CD14-positive monocyte (primary cell): ENCODE measurements around the gene MANF. TPM values are rescaled to one million over a fixed set of nuclear protein-coding genes. Genes with fewer than 3 reads are reported as not detected.

Source experiments
- DNase-seq, 3 donors: peaks; one replicate each; pipeline ENCODE4 v3.0.0-alpha.2; 2011 to 2022
- H2AFZ ChIP-seq: 2 replicates; pipeline ENCODE4 v1.6.0; 2012; ENCODE audit warnings: mild to moderate bottlenecking, low read depth, low read length, inconsistent platforms; ENCODE audit not compliant: insufficient read depth, poor library complexity, severe bottlenecking
- H3K27ac ChIP-seq, 2 donors: 1 replicate in 1 of 2; 2 replicates in 1 of 2; pipeline ENCODE4 v1.5.1; 2012 to 2013; ENCODE audit warnings: low read length in 2 of 2, control low read depth in 1 of 2, inconsistent platforms in 1 of 2, low read depth in 1 of 2, mild to moderate bottlenecking in 1 of 2
- H3K27me3 ChIP-seq, 2 donors: one replicate each; pipeline versions ENCODE4 v1.6.0 to v1.6.1; 2011 to 2013; ENCODE audit warnings: low read length in 2 of 2; ENCODE audit not compliant: control insufficient read depth in 2 of 2, insufficient read depth in 2 of 2
- H3K36me3 ChIP-seq, 2 donors: replicated peaks in 1 of 2; 1 replicate in 1 of 2; 2 replicates in 1 of 2; pipeline versions ENCODE4 v1.5.1 to v1.6.1; 2012 to 2013; ENCODE audit warnings: low read length in 2 of 2, control low read depth in 1 of 2, inconsistent platforms in 1 of 2, mild to moderate bottlenecking in 1 of 2; ENCODE audit not compliant: insufficient read depth in 2 of 2, control insufficient read depth in 1 of 2
- H3K4me1 ChIP-seq, 2 donors: 1 replicate in 1 of 2; 2 replicates in 1 of 2; pipeline versions ENCODE4 v1.5.1 to v1.6.1; 2012 to 2013; ENCODE audit warnings: low read length in 2 of 2, control low read depth in 1 of 2, inconsistent platforms in 1 of 2, mild to moderate bottlenecking in 1 of 2, moderate library complexity in 1 of 2; ENCODE audit not compliant: insufficient read depth in 2 of 2, control insufficient read depth in 1 of 2
- H3K4me2 ChIP-seq: replicated peaks from 2 replicates; pipeline ENCODE3; 2012; ENCODE audit warnings: low read length, moderate library complexity, mild to moderate bottlenecking; ENCODE audit not compliant: poor library complexity, severe bottlenecking; ENCODE audit errors: extremely low read depth
- H3K4me3 ChIP-seq, 3 experiments: fragments of 200-600 bp in 1 of 3; sonication (generic) in 1 of 3; replicated peaks in 1 of 3; 1 replicate in 2 of 3; 2 replicates in 1 of 3; pipeline ENCODE4 v1.5.1; 2011 to 2013; ENCODE audit warnings: low read length in 3 of 3, mild to moderate bottlenecking in 3 of 3, control low read depth in 2 of 3, low read depth in 2 of 3, inconsistent platforms in 1 of 3, moderate library complexity in 1 of 3
- H3K79me2 ChIP-seq: 2 replicates; pipeline ENCODE4 v1.6.0; 2012; ENCODE audit warnings: mild to moderate bottlenecking, control low read depth, inconsistent platforms, low read length, moderate library complexity; ENCODE audit not compliant: insufficient read depth
- H3K9ac ChIP-seq: 2 replicates; pipeline ENCODE4 v1.6.0; 2017; ENCODE audit warnings: low read length, mild to moderate bottlenecking; ENCODE audit not compliant: insufficient read depth, poor library complexity, severe bottlenecking
- H3K9me3 ChIP-seq, 2 donors: replicated peaks in 1 of 2; 1 replicate in 1 of 2; 2 replicates in 1 of 2; pipeline versions ENCODE4 v1.5.1 to v1.6.1; 2012 to 2013; ENCODE audit warnings: low read length in 2 of 2, control low read depth in 1 of 2; ENCODE audit not compliant: control insufficient read depth in 1 of 2, insufficient read depth in 1 of 2
- H4K20me1 ChIP-seq: 2 replicates; pipeline ENCODE4 v1.6.0; 2012; ENCODE audit warnings: mild to moderate bottlenecking, low read length, control low read depth, moderate library complexity; ENCODE audit not compliant: insufficient read depth
- H3K27ac Mint-ChIP-seq, 7 donors: one replicate each; pipeline ENCODE4 v1.8.0; 2020; ENCODE audit warnings: mild to moderate bottlenecking in 7 of 7, mixed read lengths in 7 of 7, moderate library complexity in 6 of 7, inconsistent platforms in 2 of 7
- H3K27me3 Mint-ChIP-seq, 3 donors: one replicate each; pipeline ENCODE4 v1.8.0; 2021 to 2022; ENCODE audit warnings: low read depth in 3 of 3, mild to moderate bottlenecking in 3 of 3, mixed read lengths in 3 of 3, moderate library complexity in 3 of 3, inconsistent platforms in 1 of 3
- H3K36me3 Mint-ChIP-seq, 2 donors: one replicate each; pipeline ENCODE4 v1.8.0; 2020; ENCODE audit warnings: mixed read lengths in 2 of 2, inconsistent platforms in 1 of 2, mild to moderate bottlenecking in 1 of 2
- H3K4me1 Mint-ChIP-seq: one replicate; pipeline ENCODE4 v1.8.0; 2020; ENCODE audit warnings: mild to moderate bottlenecking, mixed read lengths
- H3K4me3 Mint-ChIP-seq, 2 donors: one replicate each; pipeline ENCODE4 v1.8.0; 2020; ENCODE audit warnings: mild to moderate bottlenecking in 2 of 2, mixed read lengths in 2 of 2, moderate library complexity in 1 of 2
- H3K9me3 Mint-ChIP-seq, 7 donors: one replicate each; pipeline ENCODE4 v1.8.0; 2020 to 2022; ENCODE audit warnings: mixed read lengths in 7 of 7, mild to moderate bottlenecking in 6 of 7, moderate library complexity in 6 of 7, inconsistent platforms in 2 of 7
- WGBS: methylation state at CpG from one replicate; pipeline ENCODE4 v1.1.5; 2013; ENCODE audit warnings: missing lambda C conversion rate; ENCODE audit not compliant: insufficient coverage; 5-methylcytosine and 5-hydroxymethylcytosine counted together
- intact Hi-C, 2 donors: fragments of 100-400 bp; cut with micrococcal nuclease; formaldehyde crosslinking; loops; one replicate each; pipeline versions ENCODE4 v1.15.0 to v1.15.1; 2023
- polyA plus RNA-seq, 3 donors: library from polyadenylated mRNA; depleted of rRNA in 1 of 3; unstranded in 2 of 3; stranded (reverse) in 1 of 3; fragments of 300-500 nt in 2 of 3; fragments of >200 nt in 1 of 3; fragmentation: Illumina TruSeq in 2 of 3; gene quantifications; 1 replicate in 2 of 3; 2 replicates in 1 of 3; pipeline ENCODE4 v1.2.3, GENCODE V29; 2012 to 2021
- TF ChIP-seq, protein P1 (sequence below): fragments of 200-600 bp; IDR thresholded peaks from one replicate; pipeline ENCODE4 v1.8.0; 2022; ENCODE audit warnings: antibody characterized with exemption, mild to moderate bottlenecking

The MANF gene
- polyA plus RNA-seq, 3 donors = 14.1 to 30.2 (median 23.6) TPM

DNA sequence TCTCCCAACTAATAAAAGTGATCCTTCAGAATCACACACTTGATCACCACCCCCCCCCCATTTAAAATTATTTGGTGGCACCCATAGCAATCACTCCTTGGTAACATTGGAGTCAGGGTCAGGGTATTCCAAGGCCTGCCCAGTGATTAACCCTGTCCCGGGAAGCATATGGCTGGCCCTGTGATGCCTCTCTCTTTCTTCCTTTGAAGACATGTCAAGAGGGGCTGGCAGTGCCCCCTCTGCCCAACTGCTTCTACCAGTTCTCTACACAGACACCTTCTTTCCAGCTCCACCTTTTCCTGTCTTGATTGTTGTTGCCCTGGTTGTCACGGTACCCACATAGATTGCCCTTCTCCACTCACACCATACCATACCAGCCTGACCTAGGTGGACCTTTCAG is 30.9 kb upstream of the MANF start:
- no peaks in the 10 kb centered on the region for H3K36me3 ChIP-seq
- no peaks in the 10 kb centered on the region for H3K27me3 ChIP-seq
- no peak overlapping the region for H3K4me2 ChIP-seq
- no peak for DNase-seq
- H3K4me3 ChIP-seq = no peak overlapping the region
- no peaks in the 10 kb centered on the region for H4K20me1 ChIP-seq
- H3K9me3 ChIP-seq = no peaks in the 10 kb centered on the region
- no peaks in the 10 kb centered on the region for H3K36me3 Mint-ChIP-seq
- H2AFZ ChIP-seq = no peak overlapping the region
- no peak overlapping the region for H3K4me3 Mint-ChIP-seq
- H3K4me1 ChIP-seq = no peaks in the 10 kb centered on the region
- TF ChIP-seq, protein P1, sequence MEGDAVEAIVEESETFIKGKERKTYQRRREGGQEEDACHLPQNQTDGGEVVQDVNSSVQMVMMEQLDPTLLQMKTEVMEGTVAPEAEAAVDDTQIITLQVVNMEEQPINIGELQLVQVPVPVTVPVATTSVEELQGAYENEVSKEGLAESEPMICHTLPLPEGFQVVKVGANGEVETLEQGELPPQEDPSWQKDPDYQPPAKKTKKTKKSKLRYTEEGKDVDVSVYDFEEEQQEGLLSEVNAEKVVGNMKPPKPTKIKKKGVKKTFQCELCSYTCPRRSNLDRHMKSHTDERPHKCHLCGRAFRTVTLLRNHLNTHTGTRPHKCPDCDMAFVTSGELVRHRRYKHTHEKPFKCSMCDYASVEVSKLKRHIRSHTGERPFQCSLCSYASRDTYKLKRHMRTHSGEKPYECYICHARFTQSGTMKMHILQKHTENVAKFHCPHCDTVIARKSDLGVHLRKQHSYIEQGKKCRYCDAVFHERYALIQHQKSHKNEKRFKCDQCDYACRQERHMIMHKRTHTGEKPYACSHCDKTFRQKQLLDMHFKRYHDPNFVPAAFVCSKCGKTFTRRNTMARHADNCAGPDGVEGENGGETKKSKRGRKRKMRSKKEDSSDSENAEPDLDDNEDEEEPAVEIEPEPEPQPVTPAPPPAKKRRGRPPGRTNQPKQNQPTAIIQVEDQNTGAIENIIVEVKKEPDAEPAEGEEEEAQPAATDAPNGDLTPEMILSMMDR = no peak
- peaks cover 0 to 4% (median 0%) of the 10 kb centered on the region in 7 donors for H3K9me3 Mint-ChIP-seq
- peaks cover 0 to 1% (median 0%) of the 10 kb centered on the region in 3 donors for H3K27me3 Mint-ChIP-seq
- no peak overlapping the region for H3K27ac ChIP-seq
- no peaks in the 10 kb centered on the region for H3K79me2 ChIP-seq
- WGBS = 96% methylated on average over 2 of the region's 2 CpGs
- H3K4me1 Mint-ChIP-seq = no peaks in the 10 kb centered on the region
- intact Hi-C loops = no loop called here
- no peak overlapping the region for H3K9ac ChIP-seq
- no peak overlapping the region for H3K27ac Mint-ChIP-seq

DNA sequence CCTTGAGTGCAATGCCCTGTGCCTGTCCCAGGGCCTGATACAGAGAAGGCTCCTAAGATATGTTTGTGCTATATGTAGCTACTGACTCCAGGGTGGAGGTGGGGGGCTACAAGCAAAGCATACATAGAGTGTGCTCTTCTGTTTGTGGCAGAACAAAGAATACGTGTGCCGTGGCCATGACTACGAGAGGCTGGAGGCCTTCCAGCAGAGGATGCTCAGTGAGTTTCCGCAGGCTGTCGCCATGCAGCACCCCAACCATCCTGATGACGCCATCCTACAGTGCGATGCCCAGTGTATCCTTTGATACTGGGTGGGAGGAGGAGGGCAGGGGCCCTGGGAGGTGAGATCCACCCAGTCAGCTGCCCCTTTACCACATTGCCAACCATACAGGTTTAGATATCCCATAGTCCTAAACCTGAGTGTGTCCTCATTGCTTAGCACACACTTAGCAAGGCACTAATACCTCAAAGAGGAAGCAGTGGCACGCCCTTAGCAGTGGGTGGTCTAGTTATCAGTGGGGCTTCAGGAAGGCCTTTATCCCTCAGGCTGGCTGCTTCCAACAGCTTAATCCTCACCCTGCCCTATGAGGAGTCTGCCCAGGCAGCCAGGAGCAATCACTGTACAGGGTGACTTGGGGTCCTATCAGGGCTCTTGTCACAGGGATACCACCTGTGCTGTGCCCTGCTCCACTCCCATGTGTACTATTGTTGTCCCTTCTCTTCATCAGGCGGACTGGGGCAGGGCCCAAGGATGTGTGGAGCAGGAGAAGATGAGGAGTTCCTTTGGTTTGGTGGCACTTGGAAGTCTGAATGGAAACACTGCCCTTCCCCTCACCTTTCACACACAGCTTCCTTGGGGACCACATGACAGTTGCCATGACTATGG is 30.1 kb upstream of the MANF start:
- no peak overlapping the region for H3K4me3 Mint-ChIP-seq
- TF ChIP-seq, protein P1 = no peak
- H3K27me3 Mint-ChIP-seq = peaks cover 0 to 1% (median 0%) of the 10 kb centered on the region in 3 donors
- Histone ChIP-seq H2AFZ (no peak overlapping the region), H3K36me3 (no peaks in the 10 kb centered on the region), H3K4me2 (no peak overlapping the region), H3K27ac (no peak overlapping the region), H3K9me3 (no peaks in the 10 kb centered on the region), H3K9ac (no peak overlapping the region), H4K20me1 (no peaks in the 10 kb centered on the region), H3K4me1 (no peaks in the 10 kb centered on the region), H3K4me3 (no peak overlapping the region), H3K79me2 (no peaks in the 10 kb centered on the region), H3K27me3 (no peaks in the 10 kb centered on the region)
- peaks cover 0 to 4% (median 0%) of the 10 kb centered on the region in 7 donors for H3K9me3 Mint-ChIP-seq
- no peak for DNase-seq
- intact Hi-C loops = no loop called here
- H3K27ac Mint-ChIP-seq = no peak overlapping the region
- 82% methylated on average over 4 of the region's 9 CpGs for WGBS
- H3K36me3 Mint-ChIP-seq = no peaks in the 10 kb centered on the region
- H3K4me1 Mint-ChIP-seq = no peaks in the 10 kb centered on the region
